HFF-Myc (cell line): Measurements from ENCODE around the gene KLHDC1.
A peak's percentile ranks its signal among the peaks of the same experiment; 100 is the strongest.
"Not testable (repeated sequence)": the region's sequence is repeated elsewhere in the genome, so short reads cannot be mapped to it uniquely, and the experiment has no call there.

ENCODE experiments used
- DNase-seq: peaks from one replicate; pipeline ENCODE4 v3.0.0-alpha.2; 2011; ENCODE audit warnings: low read depth; ENCODE audit errors: extremely low read depth
- H3K4me3 ChIP-seq: replicated peaks from 2 replicates; pipeline ENCODE4 v1.5.1; 2011; ENCODE audit warnings: low read depth, mild to moderate bottlenecking, control low read depth, low read length
- TF ChIP-seq, protein P1 (sequence below): IDR thresholded peaks from 2 replicates; pipeline ENCODE4 v1.5.1; 2012; ENCODE audit warnings: mild to moderate bottlenecking, low read depth, low read length, control low read depth; ENCODE audit errors: missing control alignments

The KLHDC1 gene

DNA sequence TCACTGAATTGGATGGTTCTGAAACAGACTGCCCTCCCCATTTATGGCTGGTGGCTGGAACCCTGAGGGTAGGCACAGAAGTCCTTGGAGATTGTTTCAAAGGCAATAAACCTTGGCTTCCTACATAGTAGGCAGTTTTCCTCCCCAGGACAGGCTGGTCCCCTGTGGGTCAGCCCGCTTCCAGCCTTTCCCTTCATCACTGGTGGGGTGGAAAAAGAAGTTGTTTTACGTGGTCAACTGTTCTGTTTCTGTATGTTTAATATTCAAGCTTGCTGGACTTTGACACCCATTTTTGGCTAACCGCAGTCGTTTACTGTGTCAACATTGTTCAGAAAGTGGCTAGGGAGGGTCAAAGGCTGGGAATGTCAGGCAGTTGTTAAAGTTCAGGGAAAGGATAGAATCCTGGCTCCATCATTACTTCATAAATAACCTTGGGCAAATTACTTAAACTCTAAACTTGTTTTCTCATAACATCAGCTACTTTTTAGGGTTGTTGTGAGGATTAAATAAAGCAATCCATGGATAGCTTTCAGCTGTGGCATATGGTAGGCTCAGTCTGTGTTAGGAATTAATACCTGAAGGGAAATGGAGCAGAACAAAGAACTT is 77.4 kb downstream of the KLHDC1 start:
- no peak for DNase-seq
- H3K4me3 ChIP-seq: peak overlapping the region; percentile 90
- TF ChIP-seq, protein P1, sequence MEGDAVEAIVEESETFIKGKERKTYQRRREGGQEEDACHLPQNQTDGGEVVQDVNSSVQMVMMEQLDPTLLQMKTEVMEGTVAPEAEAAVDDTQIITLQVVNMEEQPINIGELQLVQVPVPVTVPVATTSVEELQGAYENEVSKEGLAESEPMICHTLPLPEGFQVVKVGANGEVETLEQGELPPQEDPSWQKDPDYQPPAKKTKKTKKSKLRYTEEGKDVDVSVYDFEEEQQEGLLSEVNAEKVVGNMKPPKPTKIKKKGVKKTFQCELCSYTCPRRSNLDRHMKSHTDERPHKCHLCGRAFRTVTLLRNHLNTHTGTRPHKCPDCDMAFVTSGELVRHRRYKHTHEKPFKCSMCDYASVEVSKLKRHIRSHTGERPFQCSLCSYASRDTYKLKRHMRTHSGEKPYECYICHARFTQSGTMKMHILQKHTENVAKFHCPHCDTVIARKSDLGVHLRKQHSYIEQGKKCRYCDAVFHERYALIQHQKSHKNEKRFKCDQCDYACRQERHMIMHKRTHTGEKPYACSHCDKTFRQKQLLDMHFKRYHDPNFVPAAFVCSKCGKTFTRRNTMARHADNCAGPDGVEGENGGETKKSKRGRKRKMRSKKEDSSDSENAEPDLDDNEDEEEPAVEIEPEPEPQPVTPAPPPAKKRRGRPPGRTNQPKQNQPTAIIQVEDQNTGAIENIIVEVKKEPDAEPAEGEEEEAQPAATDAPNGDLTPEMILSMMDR: no peak

DNA sequence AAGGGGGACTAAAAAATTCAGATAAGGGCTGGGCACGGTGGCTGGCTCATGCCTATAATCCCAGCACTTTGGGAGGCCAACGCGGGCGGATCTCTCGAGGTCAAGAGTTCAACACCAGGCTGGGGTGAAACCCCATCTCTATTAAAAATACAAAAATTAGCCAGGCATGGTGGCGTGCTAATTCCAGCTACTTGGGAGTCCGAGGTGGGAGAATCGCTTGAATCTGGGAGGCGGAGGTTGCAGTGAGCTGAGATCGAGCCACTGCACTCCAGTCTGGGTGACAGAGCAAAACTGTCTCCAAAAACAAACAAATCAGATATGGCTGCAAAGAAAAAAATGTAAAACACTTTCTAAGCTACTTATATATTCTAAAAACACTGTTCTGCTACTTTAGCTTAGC is 78.8 kb downstream of the KLHDC1 start:
- H3K4me3 ChIP-seq, DNase-seq: not testable (repeated sequence)

DNA sequence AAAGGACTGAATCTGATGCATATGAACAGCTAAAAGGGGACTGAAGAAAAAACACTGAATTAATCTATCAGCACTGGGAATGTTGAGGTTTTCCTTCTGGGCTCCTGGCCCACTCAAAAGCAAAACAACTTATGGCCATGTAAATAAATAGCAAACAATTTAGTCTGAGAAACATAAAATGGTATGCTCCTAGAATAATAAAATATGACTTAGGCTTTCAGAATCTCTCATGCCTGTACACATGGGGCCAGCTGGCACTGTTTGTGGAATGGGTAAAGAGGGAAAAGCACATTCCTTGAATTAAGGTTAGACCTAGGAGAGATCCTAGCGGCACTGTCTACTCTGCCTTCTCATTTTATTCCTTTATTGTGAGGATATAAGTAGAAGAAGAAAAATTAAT is 81.2 kb downstream of the KLHDC1 start:
- no peak overlapping the region for H3K4me3 ChIP-seq
- TF ChIP-seq, protein P1: no peak
- no peak for DNase-seq

DNA sequence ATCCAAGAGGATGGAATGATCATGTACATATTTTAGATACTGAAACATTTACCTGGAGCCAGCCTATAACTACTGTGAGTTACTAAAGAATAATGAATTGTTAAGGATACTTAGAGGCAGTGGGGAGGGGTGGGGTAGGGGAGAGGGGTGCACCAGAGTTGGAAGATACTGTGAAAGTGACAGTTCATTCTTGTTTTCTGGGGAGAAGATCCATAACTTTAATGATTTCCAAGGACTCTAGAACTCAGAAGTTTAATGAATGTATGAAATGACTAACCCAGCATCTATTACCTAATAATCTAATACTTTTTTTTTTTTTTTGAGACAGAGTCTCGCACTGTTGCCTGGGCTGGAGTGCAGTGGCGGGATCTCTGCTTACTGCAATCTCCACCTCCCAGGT is 85.5 kb downstream of the KLHDC1 start:
- TF ChIP-seq, protein P1: no peak
- no peak for DNase-seq
- no peak overlapping the region for H3K4me3 ChIP-seq

GRCh38 chr14:49781040-49781439 is 88.1 kb downstream of the KLHDC1 start:
- H3K4me3 ChIP-seq, DNase-seq: not testable (repeated sequence)

DNA sequence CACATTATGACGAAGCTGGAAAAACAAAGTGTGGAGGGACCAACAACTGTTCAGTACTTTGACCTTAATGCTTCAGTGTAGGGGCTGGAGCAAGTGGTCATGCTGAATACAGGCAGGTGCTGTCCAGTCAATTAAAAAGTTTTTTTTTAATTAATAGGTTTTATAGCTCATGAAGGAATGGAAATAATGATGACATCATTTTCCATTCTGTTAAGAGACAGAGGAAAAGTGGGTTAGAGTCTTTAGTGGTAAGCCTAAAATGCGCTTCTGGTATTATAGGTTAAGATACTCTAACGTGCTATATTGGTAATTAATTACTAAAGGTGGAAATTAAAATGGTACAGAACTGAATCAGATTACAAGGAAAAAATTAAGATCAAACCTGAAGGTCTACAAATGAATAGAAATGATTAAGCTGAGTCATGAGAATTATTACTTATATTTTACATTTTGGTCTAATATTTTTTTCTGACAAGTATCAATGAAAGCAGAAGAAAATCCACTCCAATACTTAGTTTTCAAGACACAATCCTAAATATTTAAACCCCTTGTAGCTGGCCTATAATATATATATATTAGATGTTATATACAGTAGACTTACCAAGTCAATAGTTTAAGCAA is 90.6 kb downstream of the KLHDC1 start:
- TF ChIP-seq, protein P1: no peak
- no peak overlapping the region for H3K4me3 ChIP-seq
- no peak for DNase-seq

DNA sequence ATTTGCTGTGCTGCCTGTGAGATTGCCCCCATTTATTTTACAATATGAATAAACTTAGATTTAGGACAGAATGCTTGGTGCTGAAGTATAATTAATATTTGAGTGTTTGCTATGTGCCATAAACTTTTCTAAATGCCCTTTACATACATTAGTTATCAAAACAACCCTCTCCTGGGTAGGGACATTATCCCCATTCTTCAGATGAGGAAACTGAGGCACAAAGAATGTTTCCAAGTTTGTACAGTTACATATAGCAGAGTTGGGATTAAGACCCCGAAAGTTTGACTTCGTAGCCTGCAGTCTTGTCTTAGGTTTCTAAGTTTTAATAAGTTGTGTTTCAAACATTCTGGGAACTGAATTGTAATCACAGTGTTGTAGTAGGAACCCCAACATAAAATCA is 93.4 kb downstream of the KLHDC1 start:
- H3K4me3 ChIP-seq: no peak overlapping the region
- no peak for DNase-seq
- TF ChIP-seq, protein P1: no peak

DNA sequence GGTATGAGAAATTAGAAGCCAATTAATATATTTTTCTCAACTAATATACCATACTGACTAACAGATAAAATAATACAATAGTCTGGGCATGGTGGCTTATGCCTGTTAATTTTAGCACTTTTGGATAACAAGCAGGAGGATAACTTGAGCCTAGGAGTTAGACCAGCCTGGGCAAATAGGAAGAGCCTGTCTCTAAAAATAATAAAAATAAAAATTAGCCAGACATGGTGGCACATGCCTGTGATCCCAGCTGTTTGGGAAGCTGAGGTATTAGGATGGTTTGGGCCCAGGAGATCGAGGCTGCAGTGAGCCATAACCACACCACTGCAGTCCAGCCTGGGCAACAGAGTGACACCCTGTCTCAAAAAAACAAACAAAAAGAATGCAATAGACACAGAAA is 99.7 kb downstream of the KLHDC1 start:
- DNase-seq: no peak
- H3K4me3 ChIP-seq: no peak overlapping the region
- TF ChIP-seq, protein P1: no peak
